ENCODE results near the gene PGBD4.

Gene PGBD4

DNA sequence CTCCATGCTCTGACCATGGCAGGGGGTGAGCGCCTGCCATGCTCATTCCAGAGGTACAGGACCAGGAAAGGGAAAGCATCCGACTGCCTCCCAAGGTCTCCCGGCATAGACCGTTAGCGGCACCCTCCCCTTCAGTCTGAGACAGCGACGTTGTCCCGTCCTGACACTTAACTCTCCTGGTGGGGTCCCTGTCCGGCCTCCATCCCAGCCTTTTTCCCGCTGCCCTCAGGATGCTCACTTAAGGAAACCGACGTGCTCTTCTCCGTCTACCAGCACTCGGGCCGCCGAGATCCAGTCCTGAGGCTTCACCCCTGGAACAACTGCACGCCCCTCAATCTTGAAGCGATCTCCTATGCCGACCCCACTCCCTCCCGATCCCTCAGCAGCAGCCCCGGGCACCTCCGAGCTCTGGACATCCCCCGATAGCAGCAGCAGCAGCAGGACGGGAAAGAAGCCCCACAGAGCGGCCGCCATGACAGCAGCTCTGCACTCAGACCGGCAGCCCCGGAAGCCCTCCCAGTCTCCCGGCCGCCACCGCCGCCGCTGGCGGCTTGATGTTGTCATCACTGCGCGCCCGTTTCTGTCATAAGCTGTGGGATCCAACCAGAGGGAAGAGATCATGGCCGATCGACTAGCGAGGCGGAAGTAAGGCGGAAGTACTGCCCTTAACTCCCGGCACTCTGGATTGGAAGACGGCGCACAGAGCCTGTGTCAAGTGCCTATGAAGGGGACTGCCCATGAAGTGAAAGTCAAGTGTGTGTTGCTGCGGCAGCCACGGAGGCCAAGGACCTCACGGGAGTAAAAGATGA is at the start of gene PGBD4, which contains the start of gene EMC7:
Gene PGBD4, plus strand, starts transcription at position 718 of the 809 bp plus-strand sequence. CDS start 449 bp downstream, outside the sequence.
Gene EMC7, minus strand, starts transcription at position 497 of the 809 bp plus-strand sequence. Its CDS starts 23 bp downstream, at position 474.
- peak; percentile 98 for DNase-seq (ENCODE audit: low spot score)

- DNase-seq (ENCODE audit: low spot score): no peak
These were observed 47.7 kb upstream of the PGBD4 start for GRCh38 chr15:34054081-34054707.

DNA sequence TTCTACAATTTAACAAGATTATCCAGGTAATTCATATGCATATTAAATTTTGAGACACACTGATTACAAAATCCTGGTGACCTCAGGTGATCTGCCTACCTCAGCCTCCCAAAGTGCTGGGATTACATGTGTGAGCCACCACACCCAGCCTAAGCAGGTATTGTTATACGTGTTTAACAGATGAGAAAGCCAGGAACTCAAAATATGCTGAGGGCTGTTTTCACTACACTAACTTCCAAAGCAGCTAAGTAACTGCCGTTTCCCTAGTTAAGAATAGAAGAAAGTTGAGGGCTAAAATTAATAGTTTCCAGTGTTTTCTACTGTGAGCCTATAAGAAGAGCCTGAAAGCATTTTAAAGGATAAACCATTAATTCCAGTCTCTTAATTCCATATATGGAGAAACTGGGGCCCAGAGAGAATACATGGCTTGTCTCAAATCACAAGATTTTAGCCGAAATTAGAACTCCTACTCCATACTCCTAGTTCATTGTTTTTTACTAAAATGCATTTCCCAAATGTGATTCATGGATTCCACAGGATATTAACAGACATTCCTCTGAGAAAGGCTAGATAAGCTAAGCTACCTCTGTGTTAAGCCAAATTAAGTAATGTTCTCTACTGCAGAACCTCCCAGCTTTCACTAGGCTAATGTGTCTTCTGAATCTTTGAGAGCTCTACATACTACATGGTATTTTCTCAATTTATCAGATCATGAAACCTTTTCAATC is 45.9 kb upstream of the PGBD4 start:
- no peak for DNase-seq (ENCODE audit: low spot score)

GRCh38 chr15:34056911-34057310 is 45.0 kb upstream of the PGBD4 start:
- DNase-seq (ENCODE audit: low spot score): no peak

DNA sequence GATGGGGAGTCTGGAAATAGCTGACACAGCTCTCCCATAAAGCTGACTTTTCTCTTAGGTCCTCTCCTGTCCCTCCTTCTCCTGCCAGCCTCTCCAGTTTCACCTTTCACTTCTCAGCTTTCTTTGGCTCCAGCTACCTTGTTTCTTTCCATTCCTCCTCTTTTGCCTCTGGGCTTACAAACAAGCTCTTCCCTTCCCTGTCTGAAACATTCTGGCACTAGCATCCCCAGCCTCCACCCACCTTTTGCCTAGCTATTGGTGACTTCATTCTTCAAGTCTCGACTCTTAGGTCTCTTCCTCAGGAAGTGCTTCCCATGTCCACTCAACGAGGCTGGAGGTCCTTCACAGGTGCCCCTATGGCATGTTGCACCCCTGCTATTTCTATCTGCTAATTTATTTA is 42.4 kb upstream of the PGBD4 start:
- no peak for DNase-seq (ENCODE audit: low spot score)

- DNase-seq (ENCODE audit: low spot score): no peak
These were observed 41.9 kb upstream of the PGBD4 start for GRCh38 chr15:34059946-34060345.

- DNase-seq (ENCODE audit: low spot score): no peak
These were observed 37.4 kb upstream of the PGBD4 start for GRCh38 chr15:34064438-34064837.

DNA sequence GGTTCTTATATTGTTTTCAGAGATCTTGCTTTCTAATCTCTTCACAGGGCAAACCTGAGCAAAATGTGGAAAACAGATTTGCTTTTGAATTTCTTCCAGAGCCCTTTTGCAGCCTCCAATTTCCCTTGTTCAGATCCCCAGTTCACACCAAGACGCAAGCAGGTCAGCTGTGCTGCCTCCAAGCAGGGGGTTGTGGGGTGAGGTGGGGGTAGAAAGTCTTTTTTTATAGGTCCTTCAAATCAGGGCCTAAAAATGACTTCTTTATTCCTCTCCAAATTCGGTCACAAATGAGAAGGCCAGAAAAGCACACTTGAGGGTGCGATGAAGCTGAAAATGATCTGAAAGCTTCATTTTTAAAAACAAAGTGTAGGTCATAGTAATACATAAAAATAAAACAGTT is 36.6 kb upstream of the PGBD4 start:
- no peak for DNase-seq (ENCODE audit: low spot score)

DNA sequence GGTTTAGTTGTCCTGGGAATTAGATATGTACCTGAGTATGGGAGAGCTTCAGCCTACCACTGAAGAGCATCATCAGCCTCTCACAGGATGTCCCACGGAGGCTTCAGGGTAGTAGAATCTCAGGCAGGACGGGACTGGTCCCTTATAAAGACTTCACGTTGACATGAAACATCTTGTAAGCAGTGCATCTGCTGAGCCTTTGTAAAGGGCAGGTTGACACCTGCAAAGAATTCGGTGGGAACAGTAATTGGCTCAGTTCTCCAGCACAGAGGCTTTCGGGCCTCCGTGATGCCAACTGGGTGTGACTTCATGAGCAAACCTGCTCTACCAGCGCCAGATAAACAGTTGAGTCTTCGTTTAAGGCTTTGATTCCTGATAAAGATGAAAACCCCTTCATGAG is 35.9 kb upstream of the PGBD4 start:
- no peak for DNase-seq (ENCODE audit: low spot score)

DNA sequence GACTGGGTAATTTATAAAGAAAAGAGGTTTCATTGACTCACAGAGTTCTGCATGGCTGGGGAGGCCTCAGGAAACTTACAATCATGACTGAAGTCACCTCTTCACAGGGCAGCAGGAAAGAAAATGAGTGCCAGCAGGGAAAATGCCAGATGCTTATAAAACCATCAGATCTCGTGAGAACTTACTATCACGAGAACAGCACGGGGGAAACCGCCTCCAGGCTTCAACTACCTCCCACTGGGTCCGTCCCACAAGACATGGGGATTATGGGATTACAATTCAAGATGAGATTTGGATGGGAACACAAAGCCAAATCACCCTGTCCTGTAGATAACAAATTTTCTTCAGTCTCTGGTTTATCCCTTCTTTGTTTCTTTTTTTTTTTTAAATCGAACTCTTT is 31.9 kb upstream of the PGBD4 start:
- no peak for DNase-seq (ENCODE audit: low spot score)

DNA sequence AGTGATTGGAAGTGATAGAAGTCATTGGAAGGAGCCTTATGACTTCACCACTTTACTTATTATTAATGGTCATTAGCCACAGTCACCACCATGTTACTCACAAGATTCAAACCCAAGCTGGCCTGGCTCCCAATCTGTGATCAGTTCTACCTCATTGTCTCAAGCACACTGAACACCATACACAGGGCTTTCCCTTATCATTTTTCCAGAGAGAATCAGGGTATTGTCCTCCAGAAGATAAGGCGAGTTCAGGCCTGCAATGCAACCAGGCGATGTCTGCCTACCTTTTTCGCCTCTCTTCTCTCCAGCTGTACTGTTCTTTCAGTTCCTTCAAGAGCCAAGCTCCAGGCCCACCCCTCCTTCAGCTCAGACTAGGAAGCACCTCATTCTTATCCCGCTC is 25.1 kb upstream of the PGBD4 start:
- DNase-seq (ENCODE audit: low spot score): no peak

DNA sequence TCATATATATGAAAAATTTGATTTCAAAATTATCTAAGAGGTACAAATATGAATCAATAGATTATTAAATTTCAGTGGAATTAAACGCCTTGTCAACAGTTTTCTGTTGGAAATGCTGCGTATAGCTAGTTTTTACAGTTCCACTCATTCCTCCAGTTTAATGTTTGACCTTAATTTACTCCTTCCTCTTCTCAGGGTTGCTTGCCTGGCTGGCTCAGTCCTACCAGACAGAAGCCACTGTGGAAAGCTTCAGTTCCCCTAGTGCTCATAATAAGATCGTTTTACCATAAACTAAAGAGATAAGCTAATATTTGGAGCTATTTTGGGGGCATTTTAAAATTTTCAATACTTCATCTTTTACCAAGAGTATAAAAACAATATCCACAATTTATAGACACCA is 23.0 kb upstream of the PGBD4 start:
- DNase-seq (ENCODE audit: low spot score): no peak

- DNase-seq (ENCODE audit: low spot score): no peak
These were observed 22.0 kb upstream of the PGBD4 start for GRCh38 chr15:34079904-34080303.

DNA sequence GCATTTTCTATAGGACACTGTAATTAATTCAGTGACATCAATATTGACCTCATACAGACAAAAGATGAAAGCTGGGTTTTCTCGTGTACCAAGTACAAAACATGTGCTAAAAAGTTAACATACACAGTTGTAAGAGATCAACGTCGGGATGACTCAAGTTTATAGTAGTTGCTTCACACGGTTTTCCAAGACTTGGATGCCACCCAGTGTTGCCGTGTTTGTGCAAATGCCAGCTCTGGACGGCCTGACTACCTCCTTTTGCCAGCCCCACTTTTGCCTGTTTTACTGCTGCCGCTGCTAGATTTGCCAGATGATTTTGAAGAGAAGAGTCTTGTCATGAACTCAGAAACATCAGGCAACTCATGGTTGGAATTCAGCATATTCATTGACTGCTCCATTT is 17.8 kb upstream of the PGBD4 start:
- DNase-seq (ENCODE audit: low spot score): no peak

- no peak for DNase-seq (ENCODE audit: low spot score)
These were observed 16.1 kb upstream of the PGBD4 start for GRCh38 chr15:34085746-34086145.

DNA sequence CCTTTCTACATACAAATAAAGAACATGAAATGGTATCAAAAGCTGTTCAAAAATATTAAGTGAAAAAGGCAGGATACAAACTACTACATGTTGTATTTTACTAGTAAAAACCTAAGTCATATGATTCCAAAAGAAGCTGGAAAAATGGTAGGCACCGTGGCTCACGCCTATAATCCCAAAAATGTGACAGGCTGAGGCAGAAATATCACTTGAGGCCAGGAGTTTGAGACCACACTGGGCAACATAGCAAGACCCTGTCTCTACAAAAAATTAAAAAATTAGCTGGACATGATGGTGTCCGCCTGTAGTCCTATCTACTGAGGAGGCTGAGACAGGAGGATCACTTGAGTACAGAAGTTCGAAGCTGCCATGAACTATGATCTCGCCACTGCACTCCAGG is 2.0 kb upstream of the PGBD4 start:
- no peak for DNase-seq (ENCODE audit: low spot score)

DNA sequence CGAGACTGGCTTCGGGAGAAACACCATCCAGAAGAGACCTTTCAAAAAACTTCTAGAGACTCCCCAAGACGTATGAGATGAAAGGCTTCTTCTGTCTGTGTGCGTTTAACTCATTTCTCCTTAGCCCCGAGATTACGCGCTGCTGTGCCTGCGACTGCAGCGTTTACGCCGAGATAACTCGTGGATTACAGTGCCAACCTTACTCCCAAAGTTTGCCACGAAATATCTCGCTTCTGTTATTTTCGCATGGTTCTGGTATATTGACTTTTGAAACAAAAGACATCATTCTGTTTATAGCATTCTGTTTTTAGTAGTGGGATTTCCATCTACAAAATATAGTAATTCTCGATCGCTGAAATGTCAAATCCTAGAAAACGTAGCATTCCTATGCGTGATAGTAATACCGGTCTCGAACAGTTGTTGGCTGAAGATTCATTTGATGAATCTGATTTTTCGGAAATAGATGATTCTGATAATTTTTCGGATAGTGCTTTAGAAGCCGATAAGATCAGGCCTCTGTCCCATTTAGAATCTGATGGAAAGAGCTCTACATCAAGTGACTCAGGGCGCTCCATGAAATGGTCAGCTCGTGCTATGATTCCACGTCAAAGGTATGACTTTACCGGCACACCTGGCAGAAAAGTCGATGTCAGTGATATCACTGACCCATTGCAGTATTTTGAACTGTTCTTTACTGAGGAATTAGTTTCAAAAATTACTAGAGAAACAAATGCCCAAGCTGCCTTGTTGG is 467 bp downstream of the PGBD4 start:
- no peak for DNase-seq (ENCODE audit: low spot score)

- DNase-seq (ENCODE audit: low spot score): no peak
These were observed 4.5 kb downstream of the PGBD4 start for GRCh38 chr15:34106423-34106822.

DNA sequence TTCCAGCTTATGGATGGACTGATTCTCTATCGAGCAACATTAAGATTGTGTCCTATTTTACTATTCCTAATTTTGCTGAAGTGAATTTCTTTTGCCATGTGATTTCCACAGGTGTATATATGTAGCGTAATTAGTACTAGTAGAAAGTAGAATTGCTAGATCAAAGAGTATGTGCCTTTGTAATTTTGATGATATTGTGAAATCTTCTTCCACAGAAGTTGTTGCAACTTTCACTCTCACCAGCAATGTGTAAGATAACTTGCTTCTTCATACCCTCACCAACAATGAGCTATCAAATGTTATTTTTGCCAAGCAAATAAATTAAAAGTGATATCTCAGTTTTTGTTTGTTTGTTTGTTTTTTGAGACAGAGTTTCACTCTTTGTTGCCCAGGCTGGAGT is 5.4 kb downstream of the PGBD4 start:
- DNase-seq (ENCODE audit: low spot score): no peak

DNA sequence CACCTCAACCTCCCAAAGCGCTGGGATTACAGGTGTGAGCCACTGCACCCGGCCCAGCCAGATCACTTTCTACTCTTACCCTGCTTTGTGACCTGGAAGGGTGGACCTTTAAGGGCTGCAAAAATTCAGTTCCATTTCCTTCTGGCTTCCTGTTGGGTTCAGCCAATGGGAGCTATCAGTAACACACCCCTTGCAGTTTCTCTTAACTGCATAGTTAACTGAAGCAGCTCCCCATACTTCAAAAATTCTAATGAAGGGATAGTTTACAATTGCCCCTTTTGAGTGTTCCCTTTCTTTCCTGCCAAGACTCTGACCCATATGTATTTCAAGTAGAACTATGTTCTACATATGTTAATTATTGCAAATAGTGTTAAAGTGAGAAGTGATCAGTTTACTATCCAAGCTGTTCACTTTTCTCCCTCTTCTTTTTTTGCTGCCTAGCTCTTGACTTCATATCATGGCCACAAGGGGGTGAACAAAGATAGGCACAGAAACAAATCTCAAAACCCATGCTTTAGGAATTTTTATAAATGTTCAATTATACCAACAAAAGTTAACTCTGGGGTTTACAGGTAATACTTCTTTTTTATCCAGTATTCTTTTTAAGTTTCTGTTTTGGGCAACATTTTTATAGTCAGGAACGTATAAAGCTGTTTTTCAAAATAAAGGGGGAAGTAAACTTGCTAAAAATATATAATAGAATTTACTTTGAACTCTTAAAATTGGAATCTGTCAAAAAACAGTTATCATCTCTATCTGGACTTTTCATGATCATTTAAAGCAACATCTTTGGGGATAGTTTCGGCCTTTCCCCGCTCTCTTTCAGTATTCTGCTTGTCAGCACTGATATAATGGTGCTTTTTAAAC is 8.1 kb downstream of the PGBD4 start:
- DNase-seq (ENCODE audit: low spot score): peak; percentile 21

DNA sequence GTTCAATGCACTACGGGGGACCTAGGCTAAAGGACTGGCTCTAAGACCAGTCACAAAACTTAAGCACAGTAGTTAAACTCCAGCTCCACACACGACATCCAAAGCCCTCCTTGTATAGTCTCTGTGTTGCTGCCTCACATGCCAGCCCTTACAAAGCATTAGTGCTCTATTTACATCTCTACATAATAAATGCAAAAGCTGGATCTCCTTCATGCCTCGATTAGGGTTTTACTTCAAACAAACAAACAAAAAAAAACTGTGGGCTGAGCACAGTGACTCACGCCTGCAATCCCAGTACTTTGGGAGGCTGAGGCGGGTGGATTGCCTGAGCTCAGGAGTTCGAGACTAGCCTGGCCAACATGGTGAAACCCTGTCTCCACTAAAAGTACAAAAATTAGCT is 9.6 kb downstream of the PGBD4 start:
- DNase-seq (ENCODE audit: low spot score): no peak
